ENCODE data around the gene ATP6V0A1. TPM values are rescaled to one million over a fixed set of nuclear protein-coding genes. Genes with fewer than 3 reads are reported as not detected.
A peak's percentile ranks its signal among the peaks of the same experiment; 100 is the strongest.

Gene ATP6V0A1
- total RNA-seq, 1 experiment from 2014 or later: 82.8 TPM

- peaks cover 4% of the 10 kb centered on the region for H3K36me3 ChIP-seq (ENCODE audit: control insufficient read depth, insufficient read depth, low read length)
- H3K27me3 Mint-ChIP-seq (ENCODE audit: insufficient read depth, unreplicated experiment): no peaks in the 10 kb centered on the region
- H3K9me3 ChIP-seq: no peaks in the 10 kb centered on the region
- no peak overlapping the region for H3K4me3 ChIP-seq (ENCODE audit: low read depth, low read length)
- no peak overlapping the region for H3K27ac Mint-ChIP-seq (ENCODE audit: unreplicated experiment)
- no peak for DNase-seq
- peaks cover 14% of the 10 kb centered on the region for H3K4me1 Mint-ChIP-seq (ENCODE audit: low read depth, unreplicated experiment)
- H3K36me3 Mint-ChIP-seq (ENCODE audit: insufficient read depth, unreplicated experiment): peaks cover 42% of the 10 kb centered on the region
- no peak overlapping the region for H3K4me3 Mint-ChIP-seq (ENCODE audit: unreplicated experiment)
- H3K4me1 ChIP-seq: peaks cover 18% of the 10 kb centered on the region
- intact Hi-C loops (cut with micrococcal nuclease; ENCODE audit: unreplicated experiment): loop anchor here (10.0 kb wide), 1 partner anchor 49 kb away; no protein-coding TSS in a partner anchor
- no peaks in the 10 kb centered on the region for H3K27me3 ChIP-seq (replicated peaks; ENCODE audit: control insufficient read depth, insufficient read depth, low read length)
- no TSS peak for BruUV-seq (replicated peaks)
- ChIA-PET POLR2A (interaction anchor here (0.5 kb wide), 1 partner anchor 174 kb away, joined by 4 read pairs; no protein-coding TSS in a partner anchor), CTCF (interaction anchor here (0.7 to 1.2 kb wide), 2 partner anchors 78 to 91 kb away, joined by 3 to 6 read pairs; partner anchors contain the start of gene CAVIN1)
- TF ChIP-seq, protein P1, sequence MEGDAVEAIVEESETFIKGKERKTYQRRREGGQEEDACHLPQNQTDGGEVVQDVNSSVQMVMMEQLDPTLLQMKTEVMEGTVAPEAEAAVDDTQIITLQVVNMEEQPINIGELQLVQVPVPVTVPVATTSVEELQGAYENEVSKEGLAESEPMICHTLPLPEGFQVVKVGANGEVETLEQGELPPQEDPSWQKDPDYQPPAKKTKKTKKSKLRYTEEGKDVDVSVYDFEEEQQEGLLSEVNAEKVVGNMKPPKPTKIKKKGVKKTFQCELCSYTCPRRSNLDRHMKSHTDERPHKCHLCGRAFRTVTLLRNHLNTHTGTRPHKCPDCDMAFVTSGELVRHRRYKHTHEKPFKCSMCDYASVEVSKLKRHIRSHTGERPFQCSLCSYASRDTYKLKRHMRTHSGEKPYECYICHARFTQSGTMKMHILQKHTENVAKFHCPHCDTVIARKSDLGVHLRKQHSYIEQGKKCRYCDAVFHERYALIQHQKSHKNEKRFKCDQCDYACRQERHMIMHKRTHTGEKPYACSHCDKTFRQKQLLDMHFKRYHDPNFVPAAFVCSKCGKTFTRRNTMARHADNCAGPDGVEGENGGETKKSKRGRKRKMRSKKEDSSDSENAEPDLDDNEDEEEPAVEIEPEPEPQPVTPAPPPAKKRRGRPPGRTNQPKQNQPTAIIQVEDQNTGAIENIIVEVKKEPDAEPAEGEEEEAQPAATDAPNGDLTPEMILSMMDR (IDR thresholded peaks at IDR 0.05; ENCODE audit: insufficient read depth in 1 of 2, low read depth in 1 of 2, low read length in 1 of 2, severe bottlenecking in 1 of 2, unreplicated experiment in 1 of 2): no peak
- no peaks in the 10 kb centered on the region for H3K9me3 Mint-ChIP-seq (ENCODE audit: unreplicated experiment)
Observed at GRCh38 chr17:42514279-42514678, 55.6 kb downstream of the ATP6V0A1 start.

- POLR2A ChIA-PET: interaction anchor here (0.5 kb wide), 1 partner anchor 174 kb away, joined by 4 read pairs; no protein-coding TSS in a partner anchor
- BruUV-seq (replicated peaks): no TSS peak
- CTCF ChIA-PET: interaction anchor here (1.2 kb wide), 1 partner anchor 79 kb away, joined by 6 read pairs; no protein-coding TSS in a partner anchor
- Histone ChIP-seq H3K4me1 (peaks cover 24% of the 10 kb centered on the region), H3K36me3 (ENCODE audit: control insufficient read depth, insufficient read depth, low read length) (peaks cover 3% of the 10 kb centered on the region), H3K4me3 (ENCODE audit: low read depth, low read length) (no peak overlapping the region), H3K27me3 (replicated peaks; ENCODE audit: control insufficient read depth, insufficient read depth, low read length) (no peaks in the 10 kb centered on the region), H3K9me3 (no peaks in the 10 kb centered on the region)
- H3K4me1 Mint-ChIP-seq (ENCODE audit: low read depth, unreplicated experiment): peaks cover 20% of the 10 kb centered on the region
- TF ChIP-seq, protein P1 (IDR thresholded peaks at IDR 0.05; ENCODE audit: insufficient read depth in 1 of 2, low read depth in 1 of 2, low read length in 1 of 2, severe bottlenecking in 1 of 2, unreplicated experiment in 1 of 2): no peak
- intact Hi-C loops (cut with micrococcal nuclease; ENCODE audit: unreplicated experiment): loop anchor here (10.0 kb wide), 1 partner anchor 50 kb away; no protein-coding TSS in a partner anchor
- H3K9me3 Mint-ChIP-seq (ENCODE audit: unreplicated experiment): no peaks in the 10 kb centered on the region
- no peaks in the 10 kb centered on the region for H3K27me3 Mint-ChIP-seq (ENCODE audit: insufficient read depth, unreplicated experiment)
- H3K4me3 Mint-ChIP-seq (ENCODE audit: unreplicated experiment): no peak overlapping the region
- H3K27ac Mint-ChIP-seq (ENCODE audit: unreplicated experiment): no peak overlapping the region
- DNase-seq: no peak
- H3K36me3 Mint-ChIP-seq (ENCODE audit: insufficient read depth, unreplicated experiment): peaks cover 36% of the 10 kb centered on the region
Observed at GRCh38 chr17:42514867-42515266, 56.2 kb downstream of the ATP6V0A1 start.

GRCh38 chr17:42517516-42517915, 58.8 kb downstream of the ATP6V0A1 start:
- Mint-ChIP-seq H3K27ac (ENCODE audit: unreplicated experiment) (peak overlapping the region; percentile 90), H3K36me3 (ENCODE audit: insufficient read depth, unreplicated experiment) (peaks cover 35% of the 10 kb centered on the region), H3K27me3 (ENCODE audit: insufficient read depth, unreplicated experiment) (no peaks in the 10 kb centered on the region), H3K4me1 (ENCODE audit: low read depth, unreplicated experiment) (peaks cover 46% of the 10 kb centered on the region), H3K4me3 (ENCODE audit: unreplicated experiment) (no peak overlapping the region), H3K9me3 (ENCODE audit: unreplicated experiment) (no peaks in the 10 kb centered on the region)
- ChIA-PET CTCF (interaction anchor here (0.5 to 2.6 kb wide), 21 partner anchors 10 to 872 kb away, joined by 3 to 20 read pairs (median 5); partner anchors contain the start of genes CAVIN1, NAGLU, PSMC3IP and STAT3), POLR2A (interaction anchor here (0.6 to 2.0 kb wide), 3 partner anchors 9 to 95 kb away, joined by 3 to 8 read pairs (median 4); partner anchors contain the start of gene CAVIN1)
- TF ChIP-seq, protein P1 (IDR thresholded peaks at IDR 0.05; ENCODE audit: insufficient read depth in 1 of 2, low read depth in 1 of 2, low read length in 1 of 2, severe bottlenecking in 1 of 2, unreplicated experiment in 1 of 2): peak; percentile 90 to 97
- BruUV-seq (replicated peaks): no TSS peak
- no peaks in the 10 kb centered on the region for H3K9me3 ChIP-seq
- intact Hi-C loops (cut with micrococcal nuclease; ENCODE audit: unreplicated experiment): loop anchor here (1.0 to 10.0 kb wide), 3 partner anchors 53 to 195 kb away; no protein-coding TSS in a partner anchor
- no peaks in the 10 kb centered on the region for H3K27me3 ChIP-seq (replicated peaks; ENCODE audit: control insufficient read depth, insufficient read depth, low read length)
- H3K4me3 ChIP-seq (ENCODE audit: low read depth, low read length): no peak overlapping the region
- peaks cover 4% of the 10 kb centered on the region for H3K36me3 ChIP-seq (ENCODE audit: control insufficient read depth, insufficient read depth, low read length)
- DNase-seq: peak; percentile 82 to 89
- peaks cover 51% of the 10 kb centered on the region for H3K4me1 ChIP-seq
